Measurements from ENCODE around the gene IRF5.

Gene IRF5

GRCh38 chr7:128937647-128938543, at the start of gene IRF5:
Gene IRF5, plus strand, starts transcription at chr7:128937927. Its CDS starts 4,155 bp downstream, at chr7:128942082.
- no peak for DNase-seq (ENCODE audit: low spot score)

- DNase-seq (ENCODE audit: low spot score): no peak
Measured at GRCh38 chr7:128888039-128888755, 49.5 kb upstream of the IRF5 start.

- DNase-seq (ENCODE audit: low spot score): no peak
Measured at GRCh38 chr7:128888756-128889095, 49.0 kb upstream of the IRF5 start.

GRCh38 chr7:128889121-128889520, 48.6 kb upstream of the IRF5 start:
- DNase-seq (ENCODE audit: low spot score): no peak

- DNase-seq (ENCODE audit: low spot score): no peak
Measured at GRCh38 chr7:128890306-128891109, 47.2 kb upstream of the IRF5 start.

- DNase-seq (ENCODE audit: low spot score): no peak
Measured at GRCh38 chr7:128891110-128891941, 46.4 kb upstream of the IRF5 start.

GRCh38 chr7:128891942-128892269, 45.8 kb upstream of the IRF5 start:
- DNase-seq (ENCODE audit: low spot score): no peak

GRCh38 chr7:128892521-128893250, 45.0 kb upstream of the IRF5 start:
- DNase-seq (ENCODE audit: low spot score): no peak

GRCh38 chr7:128893251-128894100, 44.3 kb upstream of the IRF5 start:
- DNase-seq (ENCODE audit: low spot score): no peak

- DNase-seq (ENCODE audit: low spot score): no peak
Measured at GRCh38 chr7:128894101-128894440, 43.7 kb upstream of the IRF5 start.

GRCh38 chr7:128895320-128895719, 42.4 kb upstream of the IRF5 start:
- DNase-seq (ENCODE audit: low spot score): no peak

- no peak for DNase-seq (ENCODE audit: low spot score)
Measured at GRCh38 chr7:128899392-128899791, 38.3 kb upstream of the IRF5 start.

- DNase-seq (ENCODE audit: low spot score): no peak
Measured at GRCh38 chr7:128900237-128900636, 37.5 kb upstream of the IRF5 start.

- no peak for DNase-seq (ENCODE audit: low spot score)
Measured at GRCh38 chr7:128902761-128903585, 34.8 kb upstream of the IRF5 start.

GRCh38 chr7:128903621-128904361, 33.9 kb upstream of the IRF5 start:
- DNase-seq (ENCODE audit: low spot score): no peak

- peak; percentile 60 for DNase-seq (ENCODE audit: low spot score)
Measured at GRCh38 chr7:128904381-128905197, 33.1 kb upstream of the IRF5 start.

GRCh38 chr7:128906001-128906765, 31.5 kb upstream of the IRF5 start:
- no peak for DNase-seq (ENCODE audit: low spot score)
